NCI-H748 (cell line): ENCODE results near the gene CNNM4.

Source experiments
- DNase-seq: peaks from one replicate; lab custom pipeline; 2025; ENCODE audit not compliant: unreplicated experiment; lab: John Stamatoyannopoulos, UW

Gene CNNM4

DNA sequence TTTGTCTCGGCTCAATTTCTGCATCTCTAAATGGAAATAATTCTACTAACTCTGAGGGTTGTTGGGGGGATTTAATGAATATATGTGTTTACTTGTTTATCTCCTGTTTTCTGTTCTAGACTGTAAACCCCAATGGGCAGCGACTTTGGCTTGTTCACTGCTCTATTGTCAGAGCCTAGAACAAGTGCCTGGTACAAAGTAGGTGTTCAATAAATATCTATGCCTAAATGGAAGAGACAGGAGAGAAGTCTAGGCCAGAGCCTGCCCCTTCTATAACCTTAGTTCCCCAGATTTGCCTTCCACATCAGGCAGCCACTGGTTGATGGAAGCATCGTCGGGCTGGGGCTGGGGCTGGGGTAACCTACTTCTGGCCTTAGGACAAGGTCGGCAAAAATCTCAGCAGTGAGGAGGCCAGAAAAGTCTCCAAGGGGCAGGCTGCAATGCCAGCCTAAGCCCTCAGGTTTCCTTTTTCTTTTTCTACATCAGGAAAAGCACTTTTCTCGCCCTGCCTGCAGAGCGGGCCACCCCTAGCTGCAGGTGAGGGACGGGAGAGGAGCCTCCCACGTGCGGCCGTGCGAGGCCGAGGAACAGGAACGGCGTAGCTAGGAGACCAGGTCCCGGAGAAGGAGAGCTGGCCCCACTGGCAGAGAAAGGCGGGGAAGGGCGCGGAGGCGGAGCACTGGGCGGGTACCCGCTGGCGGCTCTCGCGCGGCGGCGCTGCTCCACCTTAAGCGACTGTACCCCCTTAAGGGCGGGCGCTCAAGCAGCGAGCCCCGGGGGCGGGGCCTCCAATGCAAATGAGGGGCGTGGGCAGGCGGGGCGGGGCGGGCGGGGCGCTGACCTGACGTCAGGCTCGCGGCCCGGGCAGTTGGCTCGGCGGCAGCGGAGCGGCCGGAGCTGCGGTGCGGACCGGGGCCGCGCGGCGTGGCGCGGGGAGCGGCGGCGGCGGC is at the start of gene CNNM4:
Gene CNNM4 (plus strand): TSS at position 867 of the 950 bp plus-strand sequence. CDS start 98 bp downstream, outside the sequence.
- peak; percentile 92 for DNase-seq

DNA sequence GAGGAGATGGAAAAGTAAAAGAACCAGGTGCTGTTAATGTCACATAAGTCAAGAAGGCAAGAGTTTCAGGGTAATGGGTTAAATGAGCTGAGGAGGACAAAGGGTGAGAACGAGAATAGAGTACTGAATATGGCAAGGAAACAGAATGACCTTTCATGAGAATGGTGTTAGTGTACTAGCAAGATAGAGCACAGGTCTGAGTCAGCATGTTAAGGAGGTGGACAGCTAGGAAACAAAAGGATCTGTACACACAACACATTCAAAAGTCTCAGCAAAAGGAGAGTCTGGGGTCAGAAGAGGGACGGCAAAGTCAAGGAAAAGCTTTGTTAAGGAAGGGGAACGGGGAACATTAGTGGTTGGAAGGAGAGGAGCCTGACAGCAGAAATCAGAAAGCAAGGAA is 49.7 kb upstream of the CNNM4 start:
- no peak for DNase-seq

DNA sequence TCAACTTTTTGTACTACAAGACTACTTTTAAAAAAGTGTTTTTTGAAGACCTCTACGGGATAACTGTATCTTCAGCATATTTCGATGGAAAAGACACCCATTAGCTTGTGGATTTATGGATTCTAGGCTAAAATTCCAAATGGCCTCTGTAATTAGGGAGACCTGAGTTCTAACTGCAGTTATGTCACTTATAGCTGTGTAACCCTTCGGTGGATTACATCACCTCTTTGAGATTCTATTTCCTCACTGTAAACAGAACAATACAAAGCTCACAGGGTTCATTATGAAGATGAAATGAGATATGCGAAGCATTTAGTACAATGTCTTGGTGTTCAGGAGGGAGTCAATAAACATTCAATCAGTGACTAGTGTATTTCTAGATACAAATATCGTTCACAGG is 45.0 kb upstream of the CNNM4 start:
- no peak for DNase-seq

DNA sequence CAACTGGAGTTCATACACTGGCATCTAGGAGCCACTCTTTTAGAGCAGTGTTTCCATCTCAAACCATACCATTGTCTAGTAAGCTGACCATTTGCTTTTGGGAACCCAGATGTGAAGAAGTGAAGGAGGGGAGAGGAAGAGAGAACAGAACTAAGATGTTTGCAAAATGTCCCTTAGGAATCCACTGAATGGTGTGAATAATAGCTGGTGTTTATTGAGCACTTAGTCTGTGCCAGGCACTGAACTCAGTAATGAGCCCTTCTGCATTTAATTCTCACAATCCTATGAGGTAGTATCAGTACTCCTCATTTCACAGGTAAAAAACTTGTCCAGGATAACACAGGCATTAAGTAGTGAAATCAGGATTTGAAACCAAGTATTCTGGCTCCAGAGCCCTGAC is 44.3 kb upstream of the CNNM4 start:
- DNase-seq = no peak

DNA sequence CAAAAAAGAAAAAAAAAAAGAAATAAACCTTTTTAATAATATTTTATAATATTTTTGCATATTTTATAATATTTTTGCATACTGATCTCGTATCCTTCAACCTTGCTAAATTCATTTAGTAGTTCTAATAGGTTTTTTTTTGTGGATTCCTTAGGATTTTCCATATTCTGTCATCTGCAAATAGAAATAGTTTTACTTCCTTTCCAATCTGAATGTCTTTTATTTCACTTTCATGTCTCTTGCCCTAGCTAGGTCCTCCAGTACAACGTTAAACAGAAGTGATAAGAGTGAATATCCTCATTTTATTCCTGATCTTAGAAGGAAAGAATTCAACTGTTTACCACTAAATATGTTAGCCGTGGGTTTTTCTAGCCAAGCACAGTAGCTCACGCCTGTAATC is 34.6 kb upstream of the CNNM4 start:
- DNase-seq = no peak

DNA sequence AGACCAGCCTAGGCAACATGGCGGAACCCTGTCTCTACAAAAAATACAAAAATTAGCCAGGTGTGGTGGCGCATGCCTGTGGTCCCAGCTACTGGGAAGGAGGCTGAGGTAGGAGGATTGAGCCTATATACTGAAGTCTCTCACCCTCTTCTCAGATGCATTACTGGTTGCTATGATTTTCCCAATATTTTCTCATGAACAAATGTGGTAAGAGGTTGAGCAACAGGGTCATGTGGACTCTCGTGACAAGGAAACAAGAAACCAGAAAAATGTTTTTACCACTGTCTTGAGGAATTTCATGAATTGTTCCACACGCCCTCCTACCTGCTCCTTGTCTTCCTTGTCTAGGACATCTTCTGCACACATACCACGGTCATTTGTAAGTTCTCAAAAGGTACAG is 33.3 kb upstream of the CNNM4 start:
- no peak for DNase-seq

DNA sequence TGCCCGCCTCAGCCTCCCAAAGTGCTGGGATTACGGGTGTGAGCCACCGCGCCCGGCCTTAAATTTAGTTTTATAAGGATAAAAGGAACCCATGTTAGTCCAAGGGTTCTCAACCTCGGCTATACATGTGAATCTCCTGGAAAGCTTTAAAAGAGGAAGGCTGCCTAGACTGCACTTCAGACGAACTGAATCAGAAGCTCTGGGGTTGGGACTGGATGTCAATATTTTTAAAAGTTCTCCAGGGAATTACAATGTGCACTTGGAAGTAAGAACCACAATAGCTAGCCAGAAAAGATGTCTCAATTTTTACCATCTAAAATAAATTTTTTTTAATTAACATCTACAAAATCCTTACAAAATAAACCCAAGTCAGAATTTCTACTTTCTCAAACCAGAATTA is 31.0 kb upstream of the CNNM4 start:
- DNase-seq = no peak

DNA sequence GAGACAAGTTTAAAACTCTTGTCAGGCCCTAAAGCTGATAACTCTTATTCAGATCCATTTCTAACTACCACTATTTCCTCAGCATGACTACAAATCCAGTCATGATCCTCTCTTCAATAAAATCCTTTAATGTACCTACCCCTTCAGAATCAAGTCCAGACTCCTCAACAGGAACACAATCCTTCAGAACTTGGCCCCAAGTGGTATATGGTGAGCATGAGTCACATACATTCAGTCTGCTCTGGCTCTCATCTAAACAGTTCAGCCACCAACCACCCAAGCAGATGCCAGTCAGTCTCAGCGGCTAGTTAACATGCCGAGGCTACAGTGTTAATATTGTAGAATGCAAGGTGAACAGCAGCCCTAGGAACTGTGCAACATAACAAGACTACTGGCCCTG is 30.5 kb upstream of the CNNM4 start:
- no peak for DNase-seq

DNA sequence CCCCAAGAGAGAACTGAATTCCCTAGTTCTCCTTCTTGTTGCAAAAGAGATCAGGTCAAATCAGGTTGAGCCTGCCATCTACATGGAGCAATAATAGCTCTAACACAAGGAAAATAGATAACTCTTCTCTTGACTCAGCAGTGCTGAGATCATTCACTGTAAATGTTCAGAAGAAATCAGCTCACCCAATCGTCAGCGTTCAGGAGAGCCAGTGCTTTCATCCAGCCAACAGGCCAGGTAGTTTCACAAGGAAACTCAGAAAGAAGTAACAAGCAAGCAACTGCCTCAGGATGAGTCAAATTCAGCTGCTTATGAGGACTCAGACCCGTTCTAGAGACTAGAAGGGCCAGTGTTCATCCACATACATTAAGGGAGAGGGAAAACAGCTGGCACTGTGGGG is 26.8 kb upstream of the CNNM4 start:
- no peak for DNase-seq

DNA sequence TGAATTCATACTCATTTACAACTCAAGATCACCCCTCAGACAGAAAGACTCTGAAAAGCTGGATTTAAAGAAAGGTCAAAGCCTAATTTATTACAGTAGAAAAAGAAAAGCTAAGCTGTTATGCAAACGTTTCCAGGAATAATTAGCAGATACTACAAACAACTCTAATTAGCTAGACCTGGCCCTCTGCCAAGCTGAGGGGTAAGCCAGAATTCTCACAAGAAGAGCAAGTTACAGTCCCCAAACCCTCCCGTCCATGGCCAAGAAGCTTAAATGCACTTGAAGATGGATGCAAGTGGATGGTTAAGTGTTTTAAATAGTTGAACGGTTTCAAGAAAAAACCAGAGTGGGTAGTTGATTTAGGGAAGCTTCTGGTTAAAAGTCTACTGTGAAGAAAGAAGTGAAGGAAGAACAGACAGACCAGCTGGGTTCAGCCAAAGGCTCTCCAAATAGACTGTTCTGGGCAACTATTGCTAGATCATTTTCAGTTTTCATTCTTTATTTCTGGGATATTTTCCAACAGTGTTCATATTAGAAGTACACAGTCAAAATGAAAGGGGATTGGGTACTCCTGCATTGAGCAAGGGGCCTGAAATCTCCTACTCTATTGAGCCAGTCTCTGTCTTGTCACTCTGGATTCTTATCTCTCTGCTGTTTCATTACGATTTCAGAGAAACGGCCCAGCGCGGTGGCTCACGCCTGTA is 25.7 kb upstream of the CNNM4 start:
- peak; percentile 2 for DNase-seq

DNA sequence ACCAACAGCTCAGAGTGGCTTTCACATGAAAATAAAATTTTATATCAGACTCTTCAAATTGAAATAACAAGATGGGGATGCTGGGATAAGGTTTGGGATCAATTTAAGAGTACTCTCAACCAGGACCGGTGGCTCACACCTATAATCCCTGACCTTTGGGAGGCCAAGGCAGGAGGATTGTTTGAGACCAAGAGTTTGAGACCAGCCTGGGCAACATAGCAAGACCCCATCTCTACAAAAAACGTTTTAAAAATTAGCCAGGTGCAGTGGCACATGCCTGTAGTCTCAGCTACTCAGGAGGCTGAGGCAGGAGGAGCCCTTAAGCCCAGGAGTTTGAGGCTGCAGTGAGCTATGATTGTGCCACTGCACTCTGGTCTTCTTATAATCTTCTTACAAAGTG is 23.5 kb upstream of the CNNM4 start:
- DNase-seq = no peak

DNA sequence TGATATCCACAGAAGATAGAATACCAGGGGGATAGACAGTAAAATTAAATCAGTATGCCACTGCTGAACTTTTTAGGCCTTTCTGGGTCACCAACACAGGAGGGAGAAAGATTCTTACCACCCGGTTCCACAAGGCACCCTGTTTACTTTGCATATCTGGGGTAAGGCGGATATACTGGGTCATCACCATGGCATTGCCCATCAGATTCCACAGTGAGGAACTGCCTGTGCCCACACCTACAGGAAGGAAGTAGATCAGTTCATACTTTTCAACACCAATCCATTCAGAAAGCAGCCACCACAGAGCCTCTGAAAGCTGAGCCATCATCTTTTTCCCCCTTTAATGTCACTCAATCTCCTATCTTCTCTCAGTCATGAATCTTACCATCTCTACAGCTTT is 22.9 kb upstream of the CNNM4 start:
- DNase-seq = no peak

DNA sequence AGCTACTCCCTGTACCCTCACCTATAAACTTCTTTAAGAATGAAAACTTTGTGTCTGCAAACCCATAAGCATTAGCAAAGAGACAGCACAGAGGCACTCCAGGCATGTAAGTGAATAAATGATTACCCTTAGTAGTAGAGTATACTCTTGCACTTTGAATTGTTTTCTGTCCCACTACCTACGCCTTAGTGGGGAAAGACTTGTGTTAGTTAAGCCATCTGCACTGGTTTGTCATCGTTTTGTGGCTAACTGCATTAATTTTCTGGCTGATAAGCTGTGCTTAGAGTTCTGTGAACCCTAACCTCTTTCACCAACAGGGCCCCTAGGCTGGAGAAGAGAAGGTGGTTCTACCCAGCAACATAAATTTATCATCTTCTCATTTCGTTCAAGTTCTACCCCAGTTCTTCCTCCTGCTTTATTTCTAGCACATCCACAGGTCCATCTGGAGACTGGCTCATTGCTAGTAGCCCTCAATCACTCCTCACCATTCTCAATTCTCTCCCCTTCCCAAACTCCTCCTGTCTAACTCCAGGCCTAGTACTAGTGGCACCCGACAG is 21.5 kb upstream of the CNNM4 start:
- DNase-seq = no peak

DNA sequence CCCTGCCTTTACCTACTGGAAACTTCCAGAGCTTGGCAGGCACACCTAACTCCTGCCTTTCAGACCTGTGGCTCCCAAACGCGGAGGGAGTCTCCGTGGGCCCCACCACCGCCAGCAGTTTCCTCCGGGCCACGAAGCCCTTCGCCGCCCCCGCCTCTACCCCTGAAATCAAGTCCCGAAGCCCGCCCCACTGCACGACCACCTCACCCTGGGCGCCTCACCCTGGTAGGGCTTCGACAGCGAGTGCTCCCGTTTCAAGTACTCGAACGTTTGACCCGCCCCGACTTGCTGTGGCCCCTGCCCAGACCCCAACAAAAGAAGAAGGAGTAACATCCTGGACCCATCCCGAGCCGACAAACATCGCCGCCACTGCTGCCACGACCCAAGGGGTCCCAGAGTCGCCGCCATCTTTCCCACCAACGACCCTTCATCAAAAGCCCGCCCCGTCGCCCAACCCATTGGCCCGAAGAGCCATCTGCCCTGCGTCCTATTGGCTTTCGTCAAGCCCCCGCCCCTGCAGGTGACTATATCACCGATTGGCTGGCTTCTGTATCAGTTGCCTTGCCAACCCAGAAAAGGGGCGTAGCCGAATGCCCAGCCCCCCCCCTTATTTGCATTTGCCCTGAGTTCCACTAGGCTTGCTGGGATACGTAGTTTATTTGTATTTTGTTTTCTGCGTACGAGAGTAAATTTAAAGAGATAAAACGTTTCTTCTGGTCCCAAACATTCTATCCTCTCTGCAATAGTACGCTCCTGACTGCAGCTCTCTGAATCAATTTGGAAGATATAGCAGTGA is 20.9 kb upstream of the CNNM4 start, which contains the start of gene LMAN2L:
Gene LMAN2L (minus strand): TSS at position 432 of the 796 bp plus-strand sequence. CDS start 24 bp downstream, at position 408.
- DNase-seq = peak; percentile 95

DNA sequence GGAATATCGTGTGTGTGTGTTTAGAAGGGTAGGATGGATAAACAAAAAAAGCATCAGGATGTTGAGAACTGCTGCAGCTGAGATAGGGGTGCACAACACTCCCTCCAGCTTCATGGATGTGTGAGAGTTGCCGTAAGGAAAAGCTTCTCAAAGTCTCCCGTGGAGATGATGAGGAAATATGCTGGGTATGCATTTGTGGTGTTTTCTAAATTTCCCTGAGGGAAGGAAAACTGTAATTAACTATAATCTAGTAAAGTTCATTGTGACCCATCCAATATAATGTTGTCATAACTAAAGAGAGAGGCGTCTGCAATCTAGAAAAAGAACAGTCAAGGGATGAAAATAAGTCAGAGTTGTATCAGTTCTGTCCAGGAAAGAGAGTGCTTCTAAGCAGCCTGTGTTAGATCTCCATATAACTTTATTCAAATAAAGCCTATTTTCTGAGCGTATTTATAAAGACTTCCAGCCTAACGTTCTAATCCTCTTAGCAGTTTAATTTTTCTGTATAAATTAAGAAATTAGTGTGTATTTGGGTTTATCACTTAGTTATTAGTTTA is 13.6 kb upstream of the CNNM4 start:
- DNase-seq = no peak

DNA sequence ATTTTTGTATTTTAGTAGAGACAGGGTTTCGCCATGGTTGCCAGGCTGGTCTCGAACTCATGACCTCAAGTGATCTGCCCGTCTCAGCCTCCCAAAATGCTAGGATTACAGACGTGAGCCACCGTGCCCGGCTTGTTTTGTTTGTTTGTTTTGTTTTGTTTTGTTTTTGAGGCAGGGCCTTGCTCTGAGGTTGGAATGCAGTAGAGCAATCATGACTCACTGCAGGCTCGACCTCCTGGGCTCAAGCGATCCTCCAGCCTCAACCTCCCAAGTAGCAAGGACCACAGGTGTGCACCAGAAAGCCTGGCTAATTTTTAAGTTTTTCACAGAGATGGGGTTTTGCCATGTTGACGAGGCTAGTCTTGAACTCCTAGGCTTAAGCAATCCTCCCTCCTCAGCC is 8.9 kb upstream of the CNNM4 start:
- DNase-seq = no peak

DNA sequence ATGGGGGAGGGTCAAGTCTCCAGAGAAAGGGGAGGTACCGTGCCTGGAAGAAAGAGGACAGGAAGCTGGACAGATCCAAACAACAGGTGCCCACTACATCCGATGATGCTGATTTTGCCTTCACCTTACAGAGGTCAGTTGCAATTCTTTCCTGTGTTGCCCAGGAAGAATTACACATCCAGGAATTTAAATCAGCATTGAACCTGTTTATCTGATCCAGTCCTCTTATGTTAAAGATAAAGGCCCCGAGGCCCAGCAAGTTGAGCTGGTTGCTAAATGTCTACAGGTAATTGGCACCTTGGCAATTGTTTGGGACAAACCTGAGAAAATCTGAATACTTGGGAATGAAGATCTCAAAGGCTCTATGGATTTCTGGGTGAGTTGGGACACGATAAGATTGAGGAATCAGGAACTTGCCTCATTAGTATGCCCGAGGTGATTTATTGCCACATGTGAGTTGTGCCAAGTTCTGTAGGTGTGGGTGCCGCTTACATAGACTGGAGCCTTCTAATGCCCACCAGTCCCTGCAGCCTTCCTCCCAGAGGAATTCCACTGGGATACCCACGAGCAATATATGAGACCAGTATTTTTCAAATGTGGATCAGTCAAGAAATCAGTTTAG is 6.9 kb upstream of the CNNM4 start:
- no peak for DNase-seq

DNA sequence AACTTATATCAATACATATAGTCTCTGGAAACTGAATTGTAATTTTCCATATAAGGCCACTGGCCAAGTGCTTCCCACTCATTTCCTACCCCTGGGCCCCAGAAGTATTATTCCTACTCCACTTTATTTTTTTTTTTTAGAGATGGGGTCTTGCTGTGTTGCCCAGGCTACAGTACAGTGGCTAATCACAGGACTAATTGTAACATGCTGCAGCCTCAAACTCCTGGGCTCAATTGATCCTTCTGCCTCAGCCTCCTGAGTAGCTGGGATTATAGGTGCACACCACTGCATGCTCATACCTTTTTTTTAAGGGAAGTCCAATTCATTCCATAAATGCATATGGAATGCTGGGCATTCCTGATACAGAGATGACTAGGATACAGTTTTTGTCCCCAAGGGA is 6.4 kb upstream of the CNNM4 start:
- DNase-seq = no peak

DNA sequence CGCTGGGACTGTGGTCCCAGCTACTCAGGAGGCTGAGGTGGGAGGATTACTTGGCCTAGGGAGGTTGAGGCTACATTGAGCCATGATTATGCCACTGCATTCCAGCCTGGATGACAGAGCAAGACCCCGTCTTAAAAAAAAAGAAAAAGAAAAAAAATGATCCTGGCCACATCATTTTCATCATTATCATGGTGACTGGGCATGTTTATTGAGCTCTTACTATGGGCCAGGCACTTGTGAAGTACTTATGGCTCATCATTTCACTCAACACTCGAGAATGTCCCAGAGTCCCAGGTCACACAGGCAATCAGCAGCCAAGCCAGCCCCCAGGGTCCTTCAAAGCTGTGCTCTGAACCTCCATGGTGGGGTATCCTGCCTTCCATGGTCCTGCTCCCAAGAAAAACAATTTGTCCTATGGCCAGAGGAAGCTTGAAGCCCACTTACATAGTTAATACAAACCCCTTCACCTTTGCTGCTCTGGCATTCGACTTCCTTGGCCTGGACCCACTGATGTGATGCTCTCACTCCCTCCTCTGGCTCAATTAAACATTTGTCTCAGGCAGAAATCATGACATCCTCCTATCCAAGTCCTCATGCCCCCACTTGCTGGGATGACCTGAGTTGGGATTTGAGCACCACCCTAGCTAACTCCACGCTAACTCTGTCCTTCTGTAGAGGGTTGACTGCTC is 3.8 kb upstream of the CNNM4 start:
- DNase-seq = no peak

DNA sequence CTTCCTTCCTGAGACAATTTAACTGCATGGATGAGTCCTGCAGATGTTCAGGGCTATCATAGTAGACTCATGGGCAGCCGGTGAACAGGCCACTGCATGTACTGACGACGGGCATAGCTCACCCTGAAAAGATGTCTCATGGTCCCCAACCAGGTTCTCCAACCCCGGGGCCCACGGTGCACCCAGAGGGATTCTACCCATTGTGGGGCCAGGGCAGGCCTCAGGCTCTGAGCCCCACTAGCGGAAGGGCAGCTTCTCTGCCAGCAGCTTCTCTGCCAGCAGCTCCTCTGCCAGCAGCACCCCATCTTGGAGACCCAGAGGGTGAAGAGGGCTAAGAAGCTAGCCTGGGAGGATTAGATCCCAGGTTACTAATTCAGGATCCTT is 3.2 kb upstream of the CNNM4 start:
- no peak for DNase-seq
